Gastroesophageal sphincter (tissue), 4 donors: Measurements from ENCODE around the gene SNAI1. TPM values are rescaled to one million over a fixed set of nuclear protein-coding genes. Genes with fewer than 3 reads are reported as not detected.

Source experiments
- ATAC-seq: fragments of 150-250 bp; one replicate; pipeline ENCODE4 v1.9.1; 2016; ENCODE audit warnings: mild to moderate bottlenecking, moderate library complexity
- H3K27ac ChIP-seq, 4 donors: fragments of 200-600 bp; sonication (generic) in 3 of 4; 1 replicate in 3 of 4; 2 replicates in 1 of 4; pipeline ENCODE4 v1.5.1; 2016 to 2019
- H3K27me3 ChIP-seq: fragments of 200-600 bp; sonication (generic); one replicate; pipeline ENCODE4 v1.5.1; 2019
- H3K36me3 ChIP-seq, 2 donors: fragments of 200-600 bp; sonication (generic); one replicate each; pipeline ENCODE4 v1.5.1; 2019; ENCODE audit warnings: control low read depth in 1 of 2
- H3K4me1 ChIP-seq, 3 donors: fragments of 200-600 bp; sonication (generic); 1 replicate in 2 of 3; 2 replicates in 1 of 3; pipeline ENCODE4 v1.5.1; 2016 to 2019; ENCODE audit warnings: control low read depth in 2 of 3
- H3K4me3 ChIP-seq, 2 donors: fragments of 200-600 bp; sonication (generic); one replicate each; pipeline ENCODE4 v1.5.1; 2019; ENCODE audit warnings: mild to moderate bottlenecking in 1 of 2, moderate library complexity in 1 of 2
- H3K9me3 ChIP-seq, 3 donors: fragments of 200-600 bp; sonication (generic); one replicate each; pipeline ENCODE4 v1.5.1; 2017 to 2019; ENCODE audit warnings: control low read depth in 2 of 3
- CTCF ChIP-seq, 4 experiments: fragments of 200-600 bp in 2 of 4; fragments of 450-650 bp in 2 of 4; sonication (generic) in 1 of 4; IDR thresholded peaks; one replicate each; pipeline ENCODE4 v1.5.1; 2017 to 2019; ENCODE audit warnings: antibody characterized with exemption in 4 of 4, mild to moderate bottlenecking in 2 of 4, moderate library complexity in 2 of 4
- EP300 ChIP-seq: sonication (generic); formaldehyde crosslinking; IDR thresholded peaks from one replicate; pipeline ENCODE4 v1.6.1; 2017; ENCODE audit warnings: antibody characterized with exemption, mild to moderate bottlenecking
- POLR2A ChIP-seq, 2 donors: fragments of 450-650 bp; IDR thresholded peaks; one replicate each; pipeline ENCODE4 v1.6.1; 2017; ENCODE audit warnings: antibody characterized with exemption in 2 of 2, mild to moderate bottlenecking in 2 of 2, moderate library complexity in 1 of 2
- POLR2AphosphoS5 ChIP-seq: sonication (generic); formaldehyde crosslinking; IDR thresholded peaks from one replicate; pipeline ENCODE4 v1.6.1; 2017; ENCODE audit warnings: antibody characterized with exemption
- WGBS, 2 donors: methylation state at CpG; one replicate each; pipeline ENCODE4 v1.1.5; 2018; ENCODE audit warnings: low coverage in 1 of 2; 5-methylcytosine and 5-hydroxymethylcytosine counted together
- total RNA-seq, 4 donors: library from RNA; depleted of rRNA; stranded (reverse); fragments of >200 nt; gene quantifications; one replicate each; pipeline ENCODE4 v1.1.0, GENCODE V29; 2016

Gene SNAI1
- total RNA-seq, 4 donors from 2014 or later = 0.79 to 2.6 (median 1.2) TPM

GRCh38 chr20:50026746-50027575 is 44.2 kb downstream of the SNAI1 start:
- no peaks in the 10 kb centered on the region for H3K36me3 ChIP-seq
- no peaks in the 10 kb centered on the region for H3K27me3 ChIP-seq
- WGBS, 2 donors = 71 to 79% methylated on average over 4 to 6 of the region's 7 CpGs
- ATAC-seq = no peak
- no peak for TF ChIP-seq CTCF (IDR thresholded peaks at IDR 0.05)
- TF ChIP-seq POLR2AphosphoS5 = no peak
- TF ChIP-seq EP300 = no peak
- no peak for TF ChIP-seq POLR2A (IDR thresholded peaks at IDR 0.05)
- peak overlapping the region in 1 of 4 donors; percentile 55 for H3K27ac ChIP-seq
- peaks cover 0 to 47% (median 8%) of the 10 kb centered on the region in 3 donors for H3K4me1 ChIP-seq
- no peak overlapping the region for H3K4me3 ChIP-seq
- H3K9me3 ChIP-seq = no peaks in the 10 kb centered on the region

DNA sequence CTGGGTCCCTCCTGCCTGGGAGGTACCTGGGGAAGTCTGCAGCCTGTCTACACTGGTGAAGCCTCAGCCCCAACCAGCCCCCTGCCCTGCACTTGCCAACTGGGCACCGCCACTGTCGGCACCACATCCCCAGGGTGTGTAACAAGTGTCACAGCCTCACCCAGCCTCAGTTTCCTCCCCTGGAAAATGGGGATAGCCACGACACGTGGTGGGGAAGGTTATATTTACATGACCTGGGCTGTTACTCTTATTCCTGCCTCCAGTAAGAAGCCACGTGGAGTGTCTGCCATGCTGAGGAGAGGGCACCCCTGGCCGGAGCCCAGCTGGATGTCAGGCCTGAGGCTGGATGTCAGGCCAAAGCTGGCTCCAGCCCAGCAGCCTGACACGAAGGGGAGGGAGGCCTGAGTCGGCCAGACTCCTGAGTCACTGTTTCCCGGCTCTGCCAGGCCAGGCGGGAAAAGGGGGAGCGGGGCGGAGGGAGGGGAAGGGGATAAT is 44.9 kb downstream of the SNAI1 start:
- Histone ChIP-seq H3K4me3 (no peak overlapping the region), H3K27ac (peak overlapping the region in 1 of 4 donors; percentile 55), H3K9me3 (no peaks in the 10 kb centered on the region), H3K36me3 (no peaks in the 10 kb centered on the region), H3K4me1 (peaks cover 0 to 47% (median 8%) of the 10 kb centered on the region in 3 donors), H3K27me3 (no peaks in the 10 kb centered on the region)
- peak; percentile 80 for ATAC-seq
- 60% methylated on average over 1 of the region's 12 CpGs; no CpG with 5 or more reads in 1 of the 2 donors for WGBS, 2 donors
- TF ChIP-seq EP300 (no peak), POLR2AphosphoS5 (peak; percentile 88)

GRCh38 chr20:50029083-50029696 is 46.4 kb downstream of the SNAI1 start:
- H3K27ac ChIP-seq = no peak overlapping the region
- WGBS, 2 donors = 98% methylated on average over 7 of the region's 15 CpGs; no CpG with 5 or more reads in 1 of the 2 donors
- no peaks in the 10 kb centered on the region for H3K27me3 ChIP-seq
- no peaks in the 10 kb centered on the region for H3K36me3 ChIP-seq
- no peak for TF ChIP-seq POLR2A (IDR thresholded peaks at IDR 0.05)
- no peak for TF ChIP-seq POLR2AphosphoS5
- TF ChIP-seq EP300 = no peak
- TF ChIP-seq CTCF (IDR thresholded peaks at IDR 0.05) = no peak
- peaks cover 0 to 59% (median 8%) of the 10 kb centered on the region in 3 donors for H3K4me1 ChIP-seq
- no peaks in the 10 kb centered on the region for H3K9me3 ChIP-seq
- ATAC-seq = no peak
- no peak overlapping the region for H3K4me3 ChIP-seq

DNA sequence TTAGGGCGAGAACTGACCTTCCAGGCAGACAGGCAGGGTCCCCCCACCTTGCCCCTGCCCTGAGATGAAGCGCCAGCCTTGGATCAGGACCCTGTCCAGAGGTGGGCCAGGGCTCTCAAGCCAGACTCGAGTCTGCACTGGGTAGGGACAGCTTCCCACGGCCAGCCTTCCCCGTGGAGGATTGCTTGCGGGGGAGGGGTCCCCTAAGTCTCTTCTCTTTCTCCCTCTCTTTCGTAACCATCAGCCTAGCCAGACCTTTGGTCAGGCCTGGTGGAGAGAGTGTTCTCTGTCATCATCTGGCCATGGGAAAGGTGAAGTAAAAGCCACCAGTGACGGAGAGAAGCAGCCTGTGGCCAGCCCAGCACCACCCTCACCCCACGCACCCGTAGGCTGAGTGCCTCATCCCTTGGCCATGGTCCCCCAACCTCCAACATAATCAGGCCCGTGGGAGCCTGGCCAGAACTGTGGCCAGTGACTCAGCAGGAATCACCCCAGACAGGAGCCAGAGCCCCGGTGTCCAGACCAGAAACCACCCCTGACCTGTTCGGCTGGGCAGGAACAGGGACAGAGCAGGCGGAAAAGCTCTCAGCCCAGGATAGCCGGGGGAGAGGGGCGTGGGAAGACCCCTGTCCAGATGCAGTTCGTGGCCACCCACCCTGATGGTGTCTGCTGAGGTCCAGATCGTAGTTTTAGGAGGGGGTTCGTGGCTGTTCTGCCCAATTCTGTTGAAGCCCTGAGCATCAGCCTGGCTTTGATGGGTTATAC is 47.1 kb downstream of the SNAI1 start:
- peak; percentile 38 for ATAC-seq
- no peaks in the 10 kb centered on the region for H3K27me3 ChIP-seq
- 64% methylated on average over 10 of the region's 19 CpGs; no CpG with 5 or more reads in 1 of the 2 donors for WGBS, 2 donors
- TF ChIP-seq CTCF (IDR thresholded peaks at IDR 0.05) (no peak), POLR2AphosphoS5 (peak; percentile 33)
- no peaks in the 10 kb centered on the region for H3K9me3 ChIP-seq
- no peak overlapping the region for H3K4me3 ChIP-seq
- H3K27ac ChIP-seq = peak overlapping the region in 2 of 4 donors; percentile 53 to 64
- peaks cover 0 to 66% (median 8%) of the 10 kb centered on the region in 3 donors for H3K4me1 ChIP-seq
- H3K36me3 ChIP-seq = no peaks in the 10 kb centered on the region
